LNCAP (cell line): ENCODE data around the gene TNNT1.
A peak's percentile ranks its signal among the peaks of the same experiment; 100 is the strongest.

Source experiments
- CTCF ChIP-seq: fragments of 450-650 bp; IDR thresholded peaks from 2 replicates; pipeline ENCODE4 v1.5.1; 2017; ENCODE audit warnings: mild to moderate bottlenecking

The TNNT1 gene

GRCh38 chr19:55161571-55162322 lies 12.7 kb upstream of the TNNT1 start:
- TF ChIP-seq CTCF: no peak

GRCh38 chr19:55160986-55161365 lies 12.0 kb upstream of the TNNT1 start:
- TF ChIP-seq CTCF: no peak

GRCh38 chr19:55160128-55160985 lies 11.4 kb upstream of the TNNT1 start:
- peak; percentile 87 for TF ChIP-seq CTCF

- no peak for TF ChIP-seq CTCF
These were observed 10.1 kb upstream of the TNNT1 start for GRCh38 chr19:55158848-55159749.

- TF ChIP-seq CTCF: no peak
These were observed 9.4 kb upstream of the TNNT1 start for GRCh38 chr19:55158423-55158822.

- no peak for TF ChIP-seq CTCF
These were observed 8.3 kb upstream of the TNNT1 start, which contains the start of gene TNNI3 for GRCh38 chr19:55157064-55157908. Gene TNNI3 (minus strand): TSS chr19:55157732. CDS start chr19:55157589, 143 bp downstream.
